Fibroblast of lung (primary cell): ENCODE results near the gene PFDN6.

Source experiments
- CTCF ChIP-seq, 2 donors: IDR thresholded peaks in 1 of 2; conservative IDR thresholded peaks in 1 of 2; 1 replicate in 1 of 2; 2 replicates in 1 of 2; pipeline ENCODE4 v1.5.1; 2011 to 2012; ENCODE audit warnings: low read length in 2 of 2, control low read depth in 1 of 2, inconsistent platforms in 1 of 2, low read depth in 1 of 2, mild to moderate bottlenecking in 1 of 2
- EZH2 ChIP-seq: IDR thresholded peaks from 2 replicates; pipeline ENCODE4 v1.5.1; 2012; ENCODE audit warnings: low read length, control low read depth, mild to moderate bottlenecking; ENCODE audit errors: missing control alignments

DNA sequence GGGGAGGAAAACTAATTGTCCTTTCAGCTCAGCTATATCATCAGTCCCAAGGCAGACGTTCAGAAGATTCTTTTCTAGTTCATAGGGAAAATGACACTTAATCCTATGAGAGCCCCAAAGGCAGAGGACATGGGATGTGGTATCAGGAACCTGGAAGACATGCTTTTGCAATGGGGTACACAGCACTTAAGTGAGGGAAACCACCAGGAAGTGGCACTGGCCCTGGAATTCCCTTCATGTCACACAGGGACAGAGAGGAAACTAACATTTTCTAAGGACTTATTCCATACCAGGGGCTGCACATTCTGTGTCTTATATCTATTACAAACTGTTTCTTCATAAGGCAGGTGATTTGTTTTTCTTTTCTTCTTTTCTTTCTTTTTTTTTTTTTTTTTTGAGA lies 45.9 kb upstream of the PFDN6 start:
- TF ChIP-seq CTCF (conservative IDR thresholded peaks at IDR 0.05 in 1 of 2, IDR thresholded peaks at IDR 0.05 in 1 of 2; ENCODE audit: low read depth in 1 of 2, low read length in 2 of 2) (no peak), EZH2 (no peak)
